ENCODE results near the gene ZNF281.

GRCh38 chr1:200362421-200362820, 47.4 kb downstream of the ZNF281 start:
- TF ChIP-seq CTCF (IDR thresholded peaks at IDR 0.05) (no peak), EZH2 (IDR thresholded peaks at IDR 0.05) (no peak), EZH2phosphoT487 (IDR thresholded peaks at IDR 0.05) (no peak)
